Measurements from ENCODE around the gene HOGA1.

HOGA1 gene

GRCh38 chr10:97578171-97578844 is 5.9 kb upstream of the HOGA1 start:
- DNase-seq (ENCODE audit: low read depth, low spot score) = no peak

- DNase-seq (ENCODE audit: low read depth, low spot score) = no peak
Measured at GRCh38 chr10:97580421-97581367, 3.5 kb upstream of the HOGA1 start.

GRCh38 chr10:97582169-97582568 is 2.0 kb upstream of the HOGA1 start:
- DNase-seq (ENCODE audit: low read depth, low spot score) = no peak

GRCh38 chr10:97583476-97583875 is 713 bp upstream of the HOGA1 start:
- DNase-seq (ENCODE audit: low read depth, low spot score) = no peak

- DNase-seq (ENCODE audit: low read depth, low spot score) = no peak
Measured at GRCh38 chr10:97584798-97585438, 729 bp downstream of the HOGA1 start.

GRCh38 chr10:97585439-97585811 is 1.2 kb downstream of the HOGA1 start:
- no peak for DNase-seq (ENCODE audit: low read depth, low spot score)

- DNase-seq (ENCODE audit: low read depth, low spot score) = no peak
Measured at GRCh38 chr10:97587183-97587582, 3.0 kb downstream of the HOGA1 start.

GRCh38 chr10:97589479-97589878 is 5.3 kb downstream of the HOGA1 start, which contains the start of gene C10orf62:
Gene C10orf62 (plus strand): TSS chr10:97589721. CDS start chr10:97589898, 177 bp downstream.
- no peak for DNase-seq (ENCODE audit: low read depth, low spot score)

GRCh38 chr10:97590082-97590747 is 6.0 kb downstream of the HOGA1 start:
- DNase-seq (ENCODE audit: low read depth, low spot score) = no peak

- no peak for DNase-seq (ENCODE audit: low read depth, low spot score)
Measured at GRCh38 chr10:97590748-97591495, 6.7 kb downstream of the HOGA1 start.

GRCh38 chr10:97593421-97593820 is 9.2 kb downstream of the HOGA1 start:
- DNase-seq (ENCODE audit: low read depth, low spot score) = no peak

GRCh38 chr10:97596101-97597082 is 12.2 kb downstream of the HOGA1 start:
- DNase-seq (ENCODE audit: low read depth, low spot score) = no peak

GRCh38 chr10:97597778-97598177 is 13.6 kb downstream of the HOGA1 start:
- DNase-seq (ENCODE audit: low read depth, low spot score) = no peak

- DNase-seq (ENCODE audit: low read depth, low spot score) = no peak
Measured at GRCh38 chr10:97598407-97599271, 14.4 kb downstream of the HOGA1 start.

- DNase-seq (ENCODE audit: low read depth, low spot score) = no peak
Measured at GRCh38 chr10:97599272-97599619, 15.1 kb downstream of the HOGA1 start.

- no peak for DNase-seq (ENCODE audit: low read depth, low spot score)
Measured at GRCh38 chr10:97600616-97601015, 16.4 kb downstream of the HOGA1 start.

- DNase-seq (ENCODE audit: low read depth, low spot score) = no peak
Measured at GRCh38 chr10:97601268-97602215, 17.4 kb downstream of the HOGA1 start.

Measured in activated CD4-positive, CD25-positive, alpha-beta regulatory T cell treated with anti-CD3 and anti-CD28 coated beads, Interleukin-2, amount 50 U/mL, for 16 hours (primary cell).